ENCODE measurements around the gene FIGNL2.

The FIGNL2 gene

DNA sequence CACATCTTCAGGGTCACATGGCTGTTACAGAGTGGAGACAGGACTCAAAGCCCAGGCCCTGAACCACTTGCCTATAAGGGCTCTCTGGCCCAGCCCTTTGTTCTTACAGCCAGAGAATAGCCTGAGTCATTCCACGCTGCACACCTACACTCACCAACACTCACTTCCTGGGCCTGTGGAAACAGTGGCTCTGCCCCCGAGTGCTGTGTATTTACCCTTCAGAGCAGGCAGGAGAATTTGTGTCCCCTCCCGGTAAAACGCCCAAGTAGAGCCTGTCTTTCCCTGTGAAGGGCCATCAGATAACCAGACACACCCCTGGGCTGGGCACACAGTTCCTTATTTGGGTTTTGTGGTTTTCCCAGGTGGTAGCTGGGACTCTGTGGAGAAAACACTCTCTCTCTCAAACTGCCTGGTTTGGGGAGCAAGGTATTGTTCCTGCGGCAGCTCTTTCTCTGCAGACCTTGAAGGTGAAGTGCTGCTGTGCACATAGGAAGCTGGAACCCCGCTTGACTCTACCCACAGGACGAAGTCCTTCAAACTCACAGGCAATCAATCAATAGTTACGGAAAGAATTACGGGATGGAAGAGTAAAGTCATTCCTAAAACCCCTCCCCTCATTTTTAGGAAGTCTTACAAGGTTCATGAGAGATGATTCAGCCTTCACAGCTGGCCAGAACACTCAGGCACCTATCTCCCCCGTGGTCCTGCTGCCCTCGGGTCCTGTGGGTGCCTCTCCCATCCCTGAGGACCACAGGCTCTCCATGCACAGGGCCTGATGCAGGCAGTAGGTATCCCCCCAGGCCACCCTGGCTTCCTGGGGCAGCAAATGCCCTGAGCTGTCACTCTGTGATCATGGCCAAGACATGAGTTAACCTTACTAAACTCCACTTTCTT lies 20.3 kb downstream of the FIGNL2 start:
- no peak for TF ChIP-seq CTCF (IDR thresholded peaks at IDR 0.05; ENCODE audit: insufficient read depth, low read length, poor library complexity, severe bottlenecking)
- Histone ChIP-seq H3K27me3 (replicated peaks; ENCODE audit: control insufficient read depth, insufficient read depth, low read length) (peaks cover 2% of the 10 kb centered on the region), H3K36me3 (ENCODE audit: control insufficient read depth, insufficient read depth, low read length) (no peaks in the 10 kb centered on the region), H3K4me3 (replicated peaks; ENCODE audit: low read depth, low read length) (no peak overlapping the region)
- no peak for DNase-seq (ENCODE audit: extremely low read depth, insufficient read length)

DNA sequence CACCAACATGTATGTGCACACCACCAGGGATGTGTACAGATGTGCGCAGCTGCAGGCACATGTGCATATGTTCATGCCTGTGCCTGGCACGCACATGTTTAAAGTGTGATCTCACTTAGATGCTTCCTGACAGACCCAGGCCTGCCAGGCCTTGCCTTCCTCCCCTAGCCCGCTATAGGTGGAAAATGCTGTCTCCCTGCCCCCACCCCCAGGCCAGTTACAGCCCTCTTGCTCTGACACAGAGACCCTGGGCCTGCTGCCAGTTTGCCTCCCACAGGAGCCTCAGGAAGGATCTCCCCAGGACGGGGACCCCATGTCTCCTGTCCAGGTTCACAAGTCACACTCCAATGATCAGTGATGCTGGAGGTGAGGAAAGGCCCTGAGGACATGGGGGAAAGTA lies 21.6 kb downstream of the FIGNL2 start:
- no peak for TF ChIP-seq CTCF (IDR thresholded peaks at IDR 0.05; ENCODE audit: insufficient read depth, low read length, poor library complexity, severe bottlenecking)
- Histone ChIP-seq H3K4me3 (replicated peaks; ENCODE audit: low read depth, low read length) (no peak overlapping the region), H3K27me3 (replicated peaks; ENCODE audit: control insufficient read depth, insufficient read depth, low read length) (peaks cover 2% of the 10 kb centered on the region), H3K36me3 (ENCODE audit: control insufficient read depth, insufficient read depth, low read length) (no peaks in the 10 kb centered on the region)
- no peak for DNase-seq (ENCODE audit: extremely low read depth, insufficient read length)

DNA sequence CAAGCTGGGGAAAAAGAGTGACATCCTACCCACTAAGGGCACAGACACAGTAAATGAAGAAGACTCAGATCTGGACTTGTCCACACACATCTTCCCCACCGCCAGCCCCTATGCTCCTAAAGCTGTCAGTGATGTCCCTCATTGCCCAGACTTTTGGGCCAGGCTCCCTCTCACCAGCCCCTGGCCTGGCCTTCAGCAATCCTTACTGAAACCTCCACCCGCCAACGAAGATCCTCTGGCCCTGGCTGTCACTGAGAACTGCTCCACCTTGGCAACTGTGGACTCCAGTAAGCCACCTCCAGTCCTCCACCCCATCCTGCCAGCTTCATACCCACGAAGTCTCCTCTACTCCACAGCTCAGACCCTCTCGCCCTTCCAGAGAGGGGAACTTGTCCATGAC lies 23.3 kb downstream of the FIGNL2 start:
- TF ChIP-seq CTCF (IDR thresholded peaks at IDR 0.05; ENCODE audit: insufficient read depth, low read length, poor library complexity, severe bottlenecking) = no peak
- no peak for DNase-seq (ENCODE audit: extremely low read depth, insufficient read length)

GRCh38 chr12:51823875-51824565 lies 24.5 kb downstream of the FIGNL2 start:
- peak; percentile 44 for TF ChIP-seq CTCF (IDR thresholded peaks at IDR 0.05; ENCODE audit: insufficient read depth, low read length, poor library complexity, severe bottlenecking)
- H3K36me3 ChIP-seq (ENCODE audit: control insufficient read depth, insufficient read depth, low read length) = no peaks in the 10 kb centered on the region
- DNase-seq (ENCODE audit: extremely low read depth, insufficient read length) = no peak
- no peak overlapping the region for H3K4me3 ChIP-seq (replicated peaks; ENCODE audit: low read depth, low read length)
- H3K27me3 ChIP-seq (replicated peaks; ENCODE audit: control insufficient read depth, insufficient read depth, low read length) = no peaks in the 10 kb centered on the region; the same call in 1 of the 2 replicates

More for the DNA sequence above, 23.3 kb downstream of the FIGNL2 start:
- Histone ChIP-seq H3K4me3 (replicated peaks; ENCODE audit: low read depth, low read length) (no peak overlapping the region), H3K27me3 (replicated peaks; ENCODE audit: control insufficient read depth, insufficient read depth, low read length) (no peaks in the 10 kb centered on the region; the same call in 1 of the 2 replicates), H3K36me3 (ENCODE audit: control insufficient read depth, insufficient read depth, low read length) (no peaks in the 10 kb centered on the region)

DNA sequence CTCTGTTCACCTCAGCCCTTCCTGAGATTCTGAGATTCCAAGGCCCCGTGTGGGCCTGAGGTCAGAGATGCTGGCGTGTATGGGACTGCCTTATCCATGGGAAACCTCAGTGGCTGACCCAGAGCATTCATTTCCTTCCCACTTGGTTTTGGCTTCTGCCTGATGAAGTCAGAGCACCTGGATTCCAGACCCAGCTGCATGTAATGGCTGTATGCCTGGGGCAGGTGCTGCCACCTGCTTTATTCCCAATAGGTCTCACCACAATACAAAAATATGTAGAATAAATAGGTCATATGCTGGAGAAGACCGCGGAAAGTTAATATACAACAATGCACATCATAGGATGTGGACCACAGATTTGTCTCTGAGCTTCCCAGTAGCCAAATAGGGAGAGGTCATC lies 25.6 kb downstream of the FIGNL2 start:
- TF ChIP-seq CTCF (IDR thresholded peaks at IDR 0.05; ENCODE audit: insufficient read depth, low read length, poor library complexity, severe bottlenecking) = no peak
- DNase-seq (ENCODE audit: extremely low read depth, insufficient read length) = no peak
- Histone ChIP-seq H3K4me3 (replicated peaks; ENCODE audit: low read depth, low read length) (no peak overlapping the region), H3K36me3 (ENCODE audit: control insufficient read depth, insufficient read depth, low read length) (no peaks in the 10 kb centered on the region), H3K27me3 (replicated peaks; ENCODE audit: control insufficient read depth, insufficient read depth, low read length) (no peaks in the 10 kb centered on the region; the same call in 1 of the 2 replicates)

Measured in GM06990 (cell line).